Nasal cavity respiratory epithelium epithelial cell of viscerocranial mucosa (primary cell): ENCODE data around the gene SEMA4B. TPM values are rescaled to one million over a fixed set of nuclear protein-coding genes. Genes with fewer than 3 reads are reported as not detected.

ENCODE experiments used
- total RNA-seq: library from RNA; depleted of rRNA; stranded (reverse); fragments of >200 nt; gene quantifications from 2 replicates; pipeline ENCODE4 v1.2.3, GENCODE V29; 2014

SEMA4B gene
- 117 and 329 TPM in 2 replicates for total RNA-seq

GRCh38 chr15:90201130-90201943, at the start of gene SEMA4B:
Gene SEMA4B (plus strand): TSS chr15:90201330. CDS start chr15:90201579, 249 bp downstream.

GRCh38 chr15:90233387-90234095, 32.4 kb downstream of the SEMA4B start, which contains the start of gene CIB1:
Gene CIB1 (minus strand): TSS chr15:90233941. CDS start chr15:90233885, 56 bp downstream.

GRCh38 chr15:90234096-90234988, 33.2 kb downstream of the SEMA4B start, which contains the start of gene GDPGP1:
Gene GDPGP1 (plus strand): TSS chr15:90234209. CDS start chr15:90240909, 6,700 bp downstream.

GRCh38 chr15:90249203-90249863, 48.2 kb downstream of the SEMA4B start, which contains the start of gene TTLL13:
Gene TTLL13 (plus strand): TSS chr15:90249556. CDS start chr15:90250631, 1,075 bp downstream.

GRCh38 chr15:90265271-90266060, 64.3 kb downstream of the SEMA4B start, which contains the start of gene NGRN:
Gene NGRN (plus strand): TSS chr15:90265672. CDS start chr15:90265713, 41 bp downstream.

Other genes with a start within 250 kb of the SEMA4B start
- 12.6 and 17.2 TPM in 2 replicates for gene ZNF710, start 200.0 kb upstream of the SEMA4B start, total RNA-seq
- 22.9 and 71.1 TPM in 2 replicates for gene IDH2, start 98.9 kb upstream of the SEMA4B start, total RNA-seq
- gene CIB1, start 32.6 kb downstream of the SEMA4B start, total RNA-seq, result 27.0 and 30.8 TPM in 2 replicates
- gene GDPGP1, start 32.9 kb downstream of the SEMA4B start, total RNA-seq, result 4.1 and 5.0 TPM in 2 replicates
- gene TTLL13, start 48.2 kb downstream of the SEMA4B start, total RNA-seq, result under 0.01 and 0.07 TPM in 2 replicates
- 107 and 122 TPM in 2 replicates for gene NGRN, start 64.3 kb downstream of the SEMA4B start, total RNA-seq
- gene ZNF774, start 151.0 kb downstream of the SEMA4B start, total RNA-seq, result 3.4 and 8.5 TPM in 2 replicates
- 315 and 505 TPM in 2 replicates for gene IQGAP1, start 186.9 kb downstream of the SEMA4B start, total RNA-seq